ENCODE data around the gene FRMPD2.
"Not testable (repeated sequence)": the region's sequence is repeated elsewhere in the genome, so short reads cannot be mapped to it uniquely, and the experiment has no call there.

- TF ChIP-seq EZH2 (IDR thresholded peaks at IDR 0.05; ENCODE audit: insufficient read depth, poor library complexity, severe bottlenecking); EZH2phosphoT487 (IDR thresholded peaks at IDR 0.05; ENCODE audit: insufficient read depth, low read depth): not testable (repeated sequence)
Measured at GRCh38 chr10:48147643-48148042, 126.9 kb downstream of the FRMPD2 start.
